ENCODE measurements around the gene INTS3.

- no peak for TF ChIP-seq CTCF (IDR thresholded peaks at IDR 0.05)
- no peak for TF ChIP-seq POLR2A (IDR thresholded peaks at IDR 0.05)
These were observed 44.0 kb upstream of the INTS3 start for GRCh38 chr1:153683854-153684253.
